GM18861 (cell line): ENCODE results near the gene PIK3R1.

Experiments
- ATAC-seq: cut with Tn5 transposase; IDR thresholded peaks from one replicate; pipeline ENCODE4 v1.9.1; 2021; ENCODE audit not compliant: unreplicated experiment

PIK3R1 gene

GRCh38 chr5:68290260-68290674, 74.7 kb downstream of the PIK3R1 start:
- ATAC-seq = no peak

- no peak for ATAC-seq
These were observed 75.3 kb downstream of the PIK3R1 start for GRCh38 chr5:68290847-68291246.

GRCh38 chr5:68292316-68292715, 76.8 kb downstream of the PIK3R1 start:
- ATAC-seq = no peak

GRCh38 chr5:68295772-68296171, 80.2 kb downstream of the PIK3R1 start:
- ATAC-seq = no peak

GRCh38 chr5:68296895-68297294, 81.3 kb downstream of the PIK3R1 start:
- ATAC-seq = no peak

GRCh38 chr5:68297656-68298055, 82.1 kb downstream of the PIK3R1 start:
- no peak for ATAC-seq

GRCh38 chr5:68298479-68298878, 82.9 kb downstream of the PIK3R1 start:
- ATAC-seq = no peak

GRCh38 chr5:68299105-68299504, 83.5 kb downstream of the PIK3R1 start:
- no peak for ATAC-seq

GRCh38 chr5:68299575-68299974, 84.0 kb downstream of the PIK3R1 start:
- ATAC-seq = no peak

GRCh38 chr5:68303038-68303738, 87.6 kb downstream of the PIK3R1 start:
- peak; percentile 55 for ATAC-seq

GRCh38 chr5:68303754-68304420, 88.3 kb downstream of the PIK3R1 start:
- peak; percentile 7 for ATAC-seq

GRCh38 chr5:68304421-68305052, 89.0 kb downstream of the PIK3R1 start:
- ATAC-seq = no peak

GRCh38 chr5:68305223-68305870, 89.8 kb downstream of the PIK3R1 start:
- no peak for ATAC-seq

- no peak for ATAC-seq
These were observed 90.9 kb downstream of the PIK3R1 start for GRCh38 chr5:68306361-68307014.

GRCh38 chr5:68313336-68313735, 97.8 kb downstream of the PIK3R1 start:
- no peak for ATAC-seq

- no peak for ATAC-seq
These were observed 98.9 kb downstream of the PIK3R1 start for GRCh38 chr5:68314465-68314864.

GRCh38 chr5:68315679-68316271, 100.2 kb downstream of the PIK3R1 start:
- ATAC-seq = peak; percentile 96

GRCh38 chr5:68316469-68316868, 100.9 kb downstream of the PIK3R1 start:
- no peak for ATAC-seq

- no peak for ATAC-seq
These were observed 102.1 kb downstream of the PIK3R1 start for GRCh38 chr5:68317646-68318045.

GRCh38 chr5:68318955-68319705, 103.6 kb downstream of the PIK3R1 start:
- ATAC-seq = no peak
